Measurements from ENCODE around the gene NDUFS3. TPM values are rescaled to one million over a fixed set of nuclear protein-coding genes. Genes with fewer than 3 reads are reported as not detected.

NDUFS3 gene
- total and polyA plus RNA-seq, 7 donors, result 160 to 528 (median 225) TPM

DNA sequence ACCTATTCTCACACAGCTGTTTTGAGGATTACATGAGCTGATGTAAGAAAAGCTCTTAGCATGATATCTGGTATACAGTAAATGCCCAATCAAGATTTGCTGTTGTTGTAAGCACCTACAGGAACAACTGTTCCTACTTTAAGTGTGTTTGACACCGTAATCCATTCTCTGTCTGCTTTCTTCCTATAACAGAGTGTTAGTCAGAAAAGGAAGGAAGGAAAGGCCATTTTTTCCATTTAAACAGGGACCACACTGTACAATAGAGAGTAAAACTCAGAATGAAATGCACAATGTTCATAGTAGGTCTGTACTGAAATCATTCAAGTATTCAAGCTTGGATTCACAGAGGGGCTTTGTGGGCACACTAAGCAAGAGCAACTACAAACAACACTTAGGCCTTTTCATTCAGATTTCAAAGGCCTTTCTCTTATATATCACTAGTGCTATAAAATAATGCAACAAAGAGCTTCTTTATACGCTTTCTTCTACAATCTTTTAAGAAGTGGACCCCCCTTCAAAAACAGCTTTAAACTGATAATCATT is 42.0 kb downstream of the NDUFS3 start:
- Histone ChIP-seq H3K27me3 (ENCODE audit: insufficient read depth in 3 of 3, low read length in 2 of 3) (no peaks in the 10 kb centered on the region), H3K4me1 (no peaks in the 10 kb centered on the region), H3K4me3 (no peak overlapping the region), H3K27ac (no peak overlapping the region), H3K36me3 (ENCODE audit: insufficient read depth in 1 of 2, low read depth in 1 of 2) (peaks cover 8 to 100% of the 10 kb centered on the region in 2 donors), H3K9me3 (no peaks in the 10 kb centered on the region)
- TF ChIP-seq, protein P1, sequence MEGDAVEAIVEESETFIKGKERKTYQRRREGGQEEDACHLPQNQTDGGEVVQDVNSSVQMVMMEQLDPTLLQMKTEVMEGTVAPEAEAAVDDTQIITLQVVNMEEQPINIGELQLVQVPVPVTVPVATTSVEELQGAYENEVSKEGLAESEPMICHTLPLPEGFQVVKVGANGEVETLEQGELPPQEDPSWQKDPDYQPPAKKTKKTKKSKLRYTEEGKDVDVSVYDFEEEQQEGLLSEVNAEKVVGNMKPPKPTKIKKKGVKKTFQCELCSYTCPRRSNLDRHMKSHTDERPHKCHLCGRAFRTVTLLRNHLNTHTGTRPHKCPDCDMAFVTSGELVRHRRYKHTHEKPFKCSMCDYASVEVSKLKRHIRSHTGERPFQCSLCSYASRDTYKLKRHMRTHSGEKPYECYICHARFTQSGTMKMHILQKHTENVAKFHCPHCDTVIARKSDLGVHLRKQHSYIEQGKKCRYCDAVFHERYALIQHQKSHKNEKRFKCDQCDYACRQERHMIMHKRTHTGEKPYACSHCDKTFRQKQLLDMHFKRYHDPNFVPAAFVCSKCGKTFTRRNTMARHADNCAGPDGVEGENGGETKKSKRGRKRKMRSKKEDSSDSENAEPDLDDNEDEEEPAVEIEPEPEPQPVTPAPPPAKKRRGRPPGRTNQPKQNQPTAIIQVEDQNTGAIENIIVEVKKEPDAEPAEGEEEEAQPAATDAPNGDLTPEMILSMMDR (IDR thresholded peaks at IDR 0.05), result no peak
- ATAC-seq (no peak), DNase-seq (no peak)
- 80 to 89% (median 84%) methylated on average over 2 of the region's 2 CpGs for WGBS, 3 donors
- intact Hi-C loops (cut with DNase I), result no loop called here

DNA sequence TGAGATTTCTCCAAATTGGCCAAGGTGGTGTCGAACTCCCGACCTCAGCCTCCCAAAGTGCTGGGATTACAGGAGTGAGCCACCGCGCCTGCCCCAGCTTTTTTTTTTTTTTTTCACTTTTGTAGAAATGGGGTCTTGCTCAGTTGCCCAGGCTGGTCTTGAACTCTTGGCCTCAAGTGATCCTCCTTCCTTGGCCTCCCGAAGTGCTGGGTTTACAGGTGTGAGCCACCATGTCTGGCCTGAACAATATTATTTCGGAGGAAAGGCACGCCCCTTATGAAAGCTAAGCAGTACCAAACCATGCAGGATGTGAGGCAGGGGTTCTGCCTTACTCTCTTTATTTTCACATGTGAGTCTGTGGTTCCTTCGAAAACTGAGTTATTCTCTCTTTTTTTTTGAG is 47.4 kb downstream of the NDUFS3 start:
- no peak for DNase-seq
- Histone ChIP-seq H3K27me3 (ENCODE audit: insufficient read depth in 3 of 3, low read length in 2 of 3) (no peaks in the 10 kb centered on the region), H3K36me3 (ENCODE audit: insufficient read depth in 1 of 2, low read depth in 1 of 2) (peaks cover 17 to 100% of the 10 kb centered on the region in 2 donors), H3K4me3 (no peak overlapping the region), H3K4me1 (no peaks in the 10 kb centered on the region), H3K27ac (no peak overlapping the region), H3K9me3 (no peaks in the 10 kb centered on the region)
- intact Hi-C loops (cut with DNase I), result loop anchor here in 1 of 2 donors (5.0 kb wide), 1 partner anchor 106 kb away; no protein-coding TSS in a partner anchor
- ATAC-seq, result no peak
- WGBS, 3 donors, result 96 to 99% (median 97%) methylated on average over 8 of the region's 8 CpGs
- TF ChIP-seq, protein P1 (IDR thresholded peaks at IDR 0.05), result no peak

DNA sequence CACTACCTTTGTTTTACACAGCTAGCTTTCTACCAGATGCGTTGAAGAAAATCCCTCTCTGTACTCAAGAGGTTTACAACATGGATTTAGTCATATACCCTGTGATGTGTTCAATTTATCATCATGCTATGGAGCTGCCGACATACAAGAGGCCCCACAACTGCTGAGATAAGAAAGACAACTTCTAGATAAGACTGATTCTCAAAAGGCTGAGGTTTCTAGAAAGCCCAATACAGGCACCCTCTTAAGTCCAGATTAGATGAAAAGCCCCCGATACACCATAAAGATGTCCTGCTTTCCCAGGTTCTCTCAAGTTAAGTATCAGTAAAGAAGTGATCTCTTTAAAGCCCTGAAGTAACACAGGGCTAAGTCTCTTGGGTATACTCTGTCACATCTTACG is 49.2 kb downstream of the NDUFS3 start:
- Histone ChIP-seq H3K36me3 (ENCODE audit: insufficient read depth in 1 of 2, low read depth in 1 of 2) (peaks cover 21 to 100% of the 10 kb centered on the region in 2 donors), H3K27me3 (ENCODE audit: insufficient read depth in 3 of 3, low read length in 2 of 3) (no peaks in the 10 kb centered on the region), H3K9me3 (no peaks in the 10 kb centered on the region), H3K4me1 (no peaks in the 10 kb centered on the region), H3K4me3 (no peak overlapping the region), H3K27ac (no peak overlapping the region)
- DNase-seq (no peak), ATAC-seq (no peak)
- intact Hi-C loops (cut with DNase I), result loop anchor here in 1 of 2 donors (5.0 kb wide), 1 partner anchor 104 kb away; no protein-coding TSS in a partner anchor
- TF ChIP-seq, protein P1 (IDR thresholded peaks at IDR 0.05), result no peak
- WGBS, 3 donors, result 94 to 96% (median 94%) methylated on average over 4 of the region's 4 CpGs

DNA sequence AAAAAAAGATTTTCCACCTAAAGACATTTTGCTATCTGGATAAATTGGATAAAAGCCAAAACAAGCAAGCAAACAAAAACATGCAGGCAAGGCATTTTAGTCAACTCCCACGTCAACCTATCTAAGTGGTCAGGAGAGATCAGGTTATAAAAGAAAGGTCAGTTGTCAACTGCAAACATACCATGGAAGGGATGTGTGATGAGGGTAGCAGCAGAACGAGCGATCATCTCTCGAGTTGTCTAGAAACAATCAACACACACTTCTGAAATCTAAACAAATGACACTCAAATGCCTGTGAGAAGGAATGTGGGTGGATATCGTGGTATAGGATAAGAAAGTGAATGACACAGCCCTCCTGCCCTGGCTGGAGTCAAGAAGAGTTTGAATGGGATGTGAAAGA is 52.6 kb downstream of the NDUFS3 start:
- H3K9me3 ChIP-seq, result no peaks in the 10 kb centered on the region
- 76 to 84% (median 83%) methylated on average over 5 of the region's 5 CpGs for WGBS, 3 donors
- no peak for DNase-seq
- no peak overlapping the region for H3K4me3 ChIP-seq
- no peak for ATAC-seq
- no peak overlapping the region for H3K27ac ChIP-seq
- intact Hi-C loops (cut with DNase I), result no loop called here
- H3K4me1 ChIP-seq, result no peaks in the 10 kb centered on the region
- no peaks in the 10 kb centered on the region for H3K27me3 ChIP-seq (ENCODE audit: insufficient read depth in 3 of 3, low read length in 2 of 3)
- H3K36me3 ChIP-seq (ENCODE audit: insufficient read depth in 1 of 2, low read depth in 1 of 2), result peaks cover 18 to 99% of the 10 kb centered on the region in 2 donors
- TF ChIP-seq, protein P1 (IDR thresholded peaks at IDR 0.05), result no peak

Other genes with a start within 250 kb of the NDUFS3 start
- 1 to 10 TPM in 1 of 4 donors, under 1 TPM in 3; 0.44 to 1.3 (median 0.69) TPM for gene MYBPC3, start 226.4 kb upstream of the NDUFS3 start, total RNA-seq
- under 1 TPM; 0.01 to 0.13 (median 0.07) TPM for gene MYBPC3, start 226.4 kb upstream of the NDUFS3 start, polyA plus RNA-seq
- 1 to 10 TPM; 3.6 to 8.3 (median 5.6) TPM for gene SPI1, start 200.5 kb upstream of the NDUFS3 start, total RNA-seq
- 1 to 10 TPM; 1.6 to 3.5 (median 3.1) TPM for gene SPI1, start 200.5 kb upstream of the NDUFS3 start, polyA plus RNA-seq
- 10 to 100 TPM; 14.7 to 26.9 (median 19.9) TPM for gene SLC39A13, start 170.5 kb upstream of the NDUFS3 start, total RNA-seq
- 10 to 100 TPM; 27.0 to 35.3 (median 29.1) TPM for gene SLC39A13, start 170.5 kb upstream of the NDUFS3 start, polyA plus RNA-seq
- gene PSMC3, start 152.6 kb upstream of the NDUFS3 start, total RNA-seq, result 100 to 1,000 TPM; 141 to 255 (median 191) TPM
- 100 to 1,000 TPM; 300 to 346 (median 316) TPM for gene PSMC3, start 152.6 kb upstream of the NDUFS3 start, polyA plus RNA-seq
- 10 to 100 TPM; 47.5 to 90.6 (median 59.5) TPM for gene RAPSN, start 129.9 kb upstream of the NDUFS3 start, total RNA-seq
- gene RAPSN, start 129.9 kb upstream of the NDUFS3 start, polyA plus RNA-seq, result 10 to 100 TPM; 37.6 to 79.3 (median 50.0) TPM
- 100 to 1,000 TPM in 3 of 4 donors, 10 to 100 TPM in 1; 79.0 to 193 (median 140) TPM for gene CELF1, start 25.9 kb upstream of the NDUFS3 start, total RNA-seq
- 100 to 1,000 TPM in 1 of 3 donors, 10 to 100 TPM in 2; 40.1 to 112 (median 92.5) TPM for gene CELF1, start 25.9 kb upstream of the NDUFS3 start, polyA plus RNA-seq
- gene PTPMT1, start 13.5 kb upstream of the NDUFS3 start, total RNA-seq, result 10 to 100 TPM; 20.9 to 37.8 (median 27.0) TPM
- 10 to 100 TPM; 34.5 to 40.3 (median 38.7) TPM for gene PTPMT1, start 13.5 kb upstream of the NDUFS3 start, polyA plus RNA-seq
- gene KBTBD4, start 104 bp upstream of the NDUFS3 start, total RNA-seq, result 10 to 100 TPM; 14.4 to 19.7 (median 17.2) TPM
- 10 to 100 TPM; 12.0 to 23.1 (median 19.1) TPM for gene KBTBD4, start 104 bp upstream of the NDUFS3 start, polyA plus RNA-seq
- under 1 TPM in 2 of 4 donors, not detected in 2; 0.15 to 0.26 TPM for gene FAM180B, start 7.6 kb downstream of the NDUFS3 start, total RNA-seq
- under 1 TPM; 0.04 to 0.51 (median 0.08) TPM for gene FAM180B, start 7.6 kb downstream of the NDUFS3 start, polyA plus RNA-seq
- gene C1QTNF4, start 15.3 kb downstream of the NDUFS3 start, total RNA-seq, result under 1 TPM in 3 of 4 donors, not detected in 1; 0.27 to 0.42 (median 0.39) TPM
- gene C1QTNF4, start 15.3 kb downstream of the NDUFS3 start, polyA plus RNA-seq, result under 1 TPM; 0.19 to 0.70 (median 0.20) TPM
- 100 to 1,000 TPM in 2 of 4 donors, 10 to 100 TPM in 2; 75.2 to 147 (median 100) TPM for gene MTCH2, start 63.5 kb downstream of the NDUFS3 start, total RNA-seq
- gene MTCH2, start 63.5 kb downstream of the NDUFS3 start, polyA plus RNA-seq, result 100 to 1,000 TPM in 2 of 3 donors, 10 to 100 TPM in 1; 85.4 to 152 (median 108) TPM
- under 1 TPM in 3 of 4 donors, not detected in 1; 0.15 to 0.76 (median 0.22) TPM for gene AGBL2, start 136.3 kb downstream of the NDUFS3 start, total RNA-seq
- under 1 TPM in 2 of 3 donors, not detected in 1; 0.04 to 0.10 TPM for gene AGBL2, start 136.3 kb downstream of the NDUFS3 start, polyA plus RNA-seq
- gene FNBP4, start 188.3 kb downstream of the NDUFS3 start, total RNA-seq, result 10 to 100 TPM; 27.1 to 40.5 (median 33.9) TPM
- gene FNBP4, start 188.3 kb downstream of the NDUFS3 start, polyA plus RNA-seq, result 10 to 100 TPM; 14.9 to 58.8 (median 35.3) TPM